Tibial nerve (tissue), 4 donors: Measurements from ENCODE around the gene GIMD1.

Experiments used
- EP300 ChIP-seq, 2 donors: sonication (generic); formaldehyde crosslinking; IDR thresholded peaks; one replicate each; pipeline ENCODE4 v1.6.1; 2017; ENCODE audit warnings: antibody characterized with exemption in 2 of 2, mild to moderate bottlenecking in 1 of 2
- TF ChIP-seq, protein P1 (sequence below), 5 experiments: fragments of 200-600 bp in 3 of 5; fragments of 450-650 bp in 2 of 5; sonication (generic) in 3 of 5; IDR thresholded peaks; one replicate each; pipeline ENCODE4 v1.5.1; 2016 to 2019; ENCODE audit warnings: antibody characterized with exemption in 5 of 5, mild to moderate bottlenecking in 3 of 5, moderate library complexity in 2 of 5

DNA sequence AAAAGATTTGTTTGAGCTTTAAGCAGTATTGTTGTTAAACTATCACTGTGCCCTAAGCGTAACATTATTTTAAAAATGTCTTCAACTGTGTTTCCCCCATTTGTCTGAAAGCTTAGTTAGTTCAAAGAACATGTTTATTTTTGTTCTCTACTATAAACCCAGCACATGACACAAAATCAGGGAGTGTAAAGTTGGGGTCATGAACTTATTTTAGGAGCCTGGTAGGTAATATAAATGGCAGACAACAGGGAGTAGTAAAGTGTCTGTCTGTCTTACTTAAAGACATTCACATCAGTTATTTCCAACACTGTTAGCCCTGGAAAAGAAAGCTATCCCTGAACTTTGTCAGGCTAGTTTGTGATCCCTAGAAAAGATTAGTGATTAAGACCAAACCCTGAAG, 48.3 kb downstream of the GIMD1 start:
- TF ChIP-seq, protein P1, sequence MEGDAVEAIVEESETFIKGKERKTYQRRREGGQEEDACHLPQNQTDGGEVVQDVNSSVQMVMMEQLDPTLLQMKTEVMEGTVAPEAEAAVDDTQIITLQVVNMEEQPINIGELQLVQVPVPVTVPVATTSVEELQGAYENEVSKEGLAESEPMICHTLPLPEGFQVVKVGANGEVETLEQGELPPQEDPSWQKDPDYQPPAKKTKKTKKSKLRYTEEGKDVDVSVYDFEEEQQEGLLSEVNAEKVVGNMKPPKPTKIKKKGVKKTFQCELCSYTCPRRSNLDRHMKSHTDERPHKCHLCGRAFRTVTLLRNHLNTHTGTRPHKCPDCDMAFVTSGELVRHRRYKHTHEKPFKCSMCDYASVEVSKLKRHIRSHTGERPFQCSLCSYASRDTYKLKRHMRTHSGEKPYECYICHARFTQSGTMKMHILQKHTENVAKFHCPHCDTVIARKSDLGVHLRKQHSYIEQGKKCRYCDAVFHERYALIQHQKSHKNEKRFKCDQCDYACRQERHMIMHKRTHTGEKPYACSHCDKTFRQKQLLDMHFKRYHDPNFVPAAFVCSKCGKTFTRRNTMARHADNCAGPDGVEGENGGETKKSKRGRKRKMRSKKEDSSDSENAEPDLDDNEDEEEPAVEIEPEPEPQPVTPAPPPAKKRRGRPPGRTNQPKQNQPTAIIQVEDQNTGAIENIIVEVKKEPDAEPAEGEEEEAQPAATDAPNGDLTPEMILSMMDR (IDR thresholded peaks at IDR 0.05), result no peak
- TF ChIP-seq EP300 (IDR thresholded peaks at IDR 0.05), result no peak
